ENCODE data around the gene PCDHGA10.
"Not testable (repeated sequence)": the region's sequence is repeated elsewhere in the genome, so short reads cannot be mapped to it uniquely, and the experiment has no call there.

Gene PCDHGA10

GRCh38 chr5:141397756-141398551 lies 14.8 kb upstream of the PCDHGA10 start, which contains the start of gene PCDHGB5:
Gene PCDHGB5, plus strand, starts transcription at chr5:141397947. Its CDS starts 181 bp downstream, at chr5:141398128.
- TF ChIP-seq CTCF (conservative IDR thresholded peaks at IDR 0.05; ENCODE audit: low read depth, low read length): peak; percentile 56
- peak within 1 kb of the TSS; percentile 36 for H3K4me3 ChIP-seq (ENCODE audit: low read length)
- DNase-seq (ENCODE audit: low read depth): not testable (repeated sequence)

- TF ChIP-seq CTCF (conservative IDR thresholded peaks at IDR 0.05; ENCODE audit: low read depth, low read length): no peak
- no peak overlapping the region for H3K4me3 ChIP-seq (ENCODE audit: low read length)
- DNase-seq (ENCODE audit: low read depth): no peak
Observed at GRCh38 chr5:141398608-141399007, 14.2 kb upstream of the PCDHGA10 start.

GRCh38 chr5:141399555-141400258 lies 13.1 kb upstream of the PCDHGA10 start:
- no peak for DNase-seq (ENCODE audit: low read depth)
- TF ChIP-seq CTCF (conservative IDR thresholded peaks at IDR 0.05; ENCODE audit: low read depth, low read length): no peak
- H3K4me3 ChIP-seq (ENCODE audit: low read length): no peak overlapping the region

GRCh38 chr5:141402553-141403243 lies 10.1 kb upstream of the PCDHGA10 start, which contains the start of gene PCDHGA9:
Gene PCDHGA9, plus strand, starts transcription at chr5:141402778. Its CDS starts 175 bp downstream, at chr5:141402953.
- peak; percentile 55 for TF ChIP-seq CTCF (conservative IDR thresholded peaks at IDR 0.05; ENCODE audit: low read depth, low read length)
- no peak for DNase-seq (ENCODE audit: low read depth)
- peak within 1 kb of the TSS; percentile 29 for H3K4me3 ChIP-seq (ENCODE audit: low read length)

- no peak overlapping the region for H3K4me3 ChIP-seq (ENCODE audit: low read length)
- TF ChIP-seq CTCF (conservative IDR thresholded peaks at IDR 0.05; ENCODE audit: low read depth, low read length): no peak
- no peak for DNase-seq (ENCODE audit: low read depth)
Observed at GRCh38 chr5:141403387-141403786, 9.4 kb upstream of the PCDHGA10 start.

- H3K4me3 ChIP-seq (ENCODE audit: low read length): peak within 1 kb of the TSS; percentile 42
- DNase-seq (ENCODE audit: low read depth): not testable (repeated sequence)
- TF ChIP-seq CTCF (conservative IDR thresholded peaks at IDR 0.05; ENCODE audit: low read depth, low read length): peak; percentile 71
Observed at GRCh38 chr5:141407790-141408505, 4.8 kb upstream of the PCDHGA10 start, which contains the start of gene PCDHGB6. Gene PCDHGB6, plus strand, starts transcription at chr5:141408021. Its CDS starts 182 bp downstream, at chr5:141408203.

Data from retinal pigment epithelial cell (primary cell).